Activated CD8-positive, alpha-beta memory T cell treated with anti-CD3 and anti-CD28 coated beads for 1 hour (primary cell): ENCODE measurements around the gene KAZN.

Experiments used
- DNase-seq, 2 donors: peaks; one replicate each; pipeline ENCODE4 v3.0.0-alpha.2; 2020; ENCODE audit warnings: low read depth in 1 of 2; ENCODE audit errors: extremely low read depth in 1 of 2

KAZN gene

DNA sequence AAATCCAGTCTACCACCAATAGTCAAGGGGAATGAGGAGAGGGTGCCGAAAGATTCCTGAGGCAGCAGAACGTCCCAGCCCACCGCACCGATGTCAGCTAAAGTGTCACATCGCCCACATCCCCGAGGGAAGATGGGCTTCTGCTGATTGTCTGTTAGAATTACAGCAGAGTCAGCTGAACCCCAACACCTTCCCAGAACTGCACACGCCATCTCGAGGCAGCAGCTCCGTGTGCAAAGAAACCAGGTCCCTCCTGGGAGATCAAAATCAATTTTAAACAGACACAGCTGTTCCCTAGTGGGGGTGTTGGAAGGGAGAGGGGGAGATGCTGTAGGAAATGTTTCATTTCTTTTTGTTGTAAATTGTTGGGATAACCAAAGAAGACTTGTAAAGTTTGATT is 12.8 kb upstream of the KAZN start:
- DNase-seq = no peak

DNA sequence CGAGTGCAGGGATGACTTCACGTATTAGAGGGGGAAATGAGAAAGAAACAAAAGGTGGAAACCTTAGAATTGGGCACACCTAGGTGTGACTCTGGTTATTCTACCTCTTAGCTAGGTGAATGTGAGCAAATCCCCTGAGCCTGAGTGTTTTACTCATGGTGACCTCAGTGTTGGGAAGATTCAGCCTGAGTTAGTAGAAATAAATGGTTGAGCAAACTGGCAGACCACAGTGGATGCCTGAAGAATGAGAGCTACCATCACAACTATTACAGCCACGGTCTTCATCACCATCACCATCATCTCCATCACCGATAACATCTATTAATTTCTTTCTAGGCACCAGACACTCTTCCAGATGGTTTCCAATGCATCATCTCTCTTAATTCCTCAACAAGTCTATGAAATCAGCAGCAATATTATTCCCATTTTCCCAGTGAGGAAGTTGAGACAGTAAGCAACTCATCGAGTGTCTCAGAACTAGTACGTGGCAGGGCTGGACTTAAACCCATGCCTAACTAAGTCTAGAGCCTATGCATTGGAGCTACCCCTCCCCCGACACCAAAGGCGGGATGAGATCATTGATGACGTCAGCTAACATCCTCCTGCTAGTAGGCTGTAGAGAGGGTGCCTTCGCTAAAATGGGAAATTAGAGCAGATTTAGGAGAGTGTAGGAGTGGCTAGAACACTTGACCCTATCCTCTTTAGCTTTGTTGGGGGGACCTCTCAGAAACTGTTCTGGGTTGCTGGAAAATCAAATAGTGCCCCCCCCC is 7.9 kb upstream of the KAZN start:
- no peak for DNase-seq

DNA sequence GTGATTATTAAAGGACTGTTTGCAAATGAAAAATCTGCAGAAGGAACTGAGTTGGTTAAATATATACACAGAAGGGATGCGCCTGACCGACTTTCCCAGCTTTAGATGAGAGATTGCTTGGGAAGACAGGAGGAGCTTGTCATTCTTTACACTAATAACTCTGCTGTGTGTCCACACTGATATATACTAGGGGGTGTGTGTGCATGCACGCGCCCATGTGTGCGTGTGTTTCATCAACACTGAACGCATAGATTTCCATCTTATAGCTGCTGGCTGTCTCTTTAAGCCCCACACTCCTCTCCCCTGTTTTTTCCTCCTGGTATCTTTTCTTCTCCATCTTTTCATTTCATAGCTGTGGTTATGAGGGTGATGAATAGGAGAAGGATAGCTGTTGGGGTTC is 6.9 kb upstream of the KAZN start:
- DNase-seq = no peak

DNA sequence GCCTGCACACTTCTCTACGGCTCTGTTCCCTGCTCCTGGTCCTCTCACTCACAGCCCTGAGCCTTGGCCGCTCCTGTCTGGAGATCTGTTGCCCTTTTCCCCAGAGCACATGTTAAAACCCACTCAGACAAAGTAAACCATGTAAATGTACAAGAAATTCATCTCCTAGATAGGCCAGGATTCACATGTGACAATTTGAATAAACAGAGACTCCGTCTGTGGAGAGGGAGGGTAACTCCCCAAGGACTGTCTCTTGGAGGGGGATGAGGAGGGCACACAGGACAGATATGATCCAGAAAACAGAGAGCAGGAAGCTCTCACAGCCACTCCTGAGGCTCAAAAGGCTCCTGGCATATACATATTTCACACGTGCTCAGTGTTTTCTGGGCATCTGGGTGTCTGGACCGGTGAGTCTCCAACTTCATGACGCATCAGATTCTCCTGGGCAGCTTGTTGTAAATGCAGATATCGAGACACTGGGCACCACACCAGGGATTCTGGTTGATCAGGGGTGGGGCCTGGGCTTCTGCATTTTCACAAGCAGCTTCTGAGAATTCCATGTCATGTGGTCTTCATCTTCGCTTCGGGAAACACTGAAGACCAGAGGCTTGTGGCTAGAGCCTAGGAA is 6.4 kb upstream of the KAZN start:
- no peak for DNase-seq

DNA sequence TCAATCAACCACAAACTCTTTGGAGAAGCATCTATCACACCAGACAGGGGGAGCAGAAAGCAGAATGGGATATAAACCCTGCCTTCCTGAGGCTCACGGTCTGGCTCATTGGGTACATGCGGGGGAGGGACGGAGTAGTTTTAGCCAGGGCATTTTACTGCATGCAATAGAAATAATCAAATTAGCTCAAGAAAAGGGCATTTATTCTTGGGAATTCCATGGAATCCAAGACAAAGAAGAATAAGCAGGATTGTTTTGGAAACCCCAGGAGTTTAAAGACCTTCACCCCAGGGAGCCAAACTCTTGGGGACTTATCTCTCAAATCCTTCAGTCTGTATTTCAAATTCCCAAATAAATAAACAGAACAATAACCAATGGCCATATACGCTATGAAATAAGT is 5.2 kb upstream of the KAZN start:
- no peak for DNase-seq

DNA sequence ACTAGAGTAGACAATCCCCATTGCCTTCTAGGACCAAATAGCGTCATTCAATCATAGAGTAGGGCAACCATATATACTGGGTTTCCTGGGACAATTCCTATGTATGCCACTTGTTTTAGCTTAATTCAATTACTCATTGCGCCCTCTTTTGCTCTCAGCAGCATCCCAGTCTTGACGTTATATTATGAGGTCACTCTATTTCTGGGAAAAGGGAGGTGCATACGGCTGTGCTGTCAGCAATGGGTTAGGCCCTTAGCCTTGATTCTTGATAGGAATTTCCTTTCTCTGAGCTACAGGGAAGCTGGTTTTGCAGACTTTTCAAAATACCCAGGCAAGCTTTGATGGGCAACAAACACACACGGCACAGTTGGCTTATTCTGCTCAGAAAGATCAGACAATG is 4.4 kb upstream of the KAZN start:
- DNase-seq = no peak

DNA sequence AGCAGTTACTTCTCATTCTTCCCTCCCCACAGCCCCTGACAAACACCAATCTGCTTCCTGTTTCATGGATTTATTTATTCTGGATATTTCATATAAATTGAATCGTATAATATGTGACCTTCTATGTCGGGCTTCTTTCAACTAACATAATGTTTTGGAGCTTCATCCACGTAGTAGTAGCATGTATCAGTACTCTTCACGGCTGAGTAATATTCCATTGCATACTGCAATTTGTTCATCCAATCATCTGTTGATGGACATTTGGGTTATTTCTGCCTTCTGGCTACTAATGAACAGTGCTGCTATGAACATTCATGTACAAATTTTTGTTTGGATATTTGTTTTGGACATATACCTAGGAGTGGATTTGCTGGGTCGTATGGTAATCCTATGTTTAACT is 1.9 kb upstream of the KAZN start:
- DNase-seq = no peak

DNA sequence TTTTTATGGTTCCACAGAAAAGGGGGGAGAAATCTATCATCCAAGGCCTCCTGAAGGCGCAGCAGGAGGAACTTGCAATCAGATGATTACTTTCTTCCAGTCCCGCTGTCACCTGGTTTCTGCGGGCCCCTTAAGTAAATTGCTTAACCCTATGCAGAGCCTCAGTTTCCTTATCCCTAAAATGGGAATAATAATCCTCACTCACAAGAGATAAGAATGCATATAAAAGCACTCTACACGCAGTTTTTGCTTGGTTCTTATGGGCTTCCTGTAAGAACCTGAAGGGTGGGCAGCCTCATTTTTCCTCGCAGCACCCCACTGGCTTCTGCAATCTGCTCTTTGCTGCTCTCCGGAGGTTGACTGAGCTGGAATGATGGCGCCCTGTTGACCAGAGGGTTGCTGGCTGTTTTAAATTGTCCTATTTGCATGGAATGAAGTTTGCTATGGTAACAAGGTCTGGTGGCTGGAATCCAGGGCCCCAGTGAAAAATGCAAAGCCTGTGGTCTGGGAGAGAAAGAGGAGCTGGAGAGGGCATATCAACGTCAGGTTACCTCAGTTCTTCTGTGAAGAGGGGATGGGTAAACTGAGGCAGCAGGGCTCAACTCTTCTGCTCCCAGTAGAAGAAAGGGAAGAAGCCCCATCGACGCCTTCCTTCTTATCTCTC is 1.0 kb upstream of the KAZN start:
- DNase-seq = no peak

DNA sequence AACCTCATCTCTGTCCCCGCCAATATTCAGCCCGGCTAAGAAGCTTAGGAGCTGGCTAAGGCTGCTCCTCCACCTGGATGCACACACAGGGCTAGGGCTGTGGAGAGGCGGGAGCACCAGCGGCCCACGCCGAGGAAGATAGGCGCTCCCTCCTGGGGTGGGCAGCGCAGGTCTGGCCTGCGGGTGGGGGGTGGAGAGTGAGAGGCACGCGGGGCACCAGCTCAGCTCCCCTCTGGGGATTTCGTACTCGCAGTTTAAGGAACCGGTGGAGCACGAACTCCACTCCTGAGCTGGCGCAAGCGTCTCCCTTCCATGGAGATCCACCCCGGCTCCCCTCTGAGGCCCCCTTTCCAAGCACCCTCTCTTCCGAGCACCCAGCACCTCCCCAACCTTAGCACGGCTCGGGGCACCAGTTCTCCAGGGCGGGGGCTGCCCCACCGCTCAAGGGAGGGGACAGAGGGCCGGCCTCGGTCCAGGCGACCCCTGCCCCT is 433 bp upstream of the KAZN start:
- DNase-seq = no peak

DNA sequence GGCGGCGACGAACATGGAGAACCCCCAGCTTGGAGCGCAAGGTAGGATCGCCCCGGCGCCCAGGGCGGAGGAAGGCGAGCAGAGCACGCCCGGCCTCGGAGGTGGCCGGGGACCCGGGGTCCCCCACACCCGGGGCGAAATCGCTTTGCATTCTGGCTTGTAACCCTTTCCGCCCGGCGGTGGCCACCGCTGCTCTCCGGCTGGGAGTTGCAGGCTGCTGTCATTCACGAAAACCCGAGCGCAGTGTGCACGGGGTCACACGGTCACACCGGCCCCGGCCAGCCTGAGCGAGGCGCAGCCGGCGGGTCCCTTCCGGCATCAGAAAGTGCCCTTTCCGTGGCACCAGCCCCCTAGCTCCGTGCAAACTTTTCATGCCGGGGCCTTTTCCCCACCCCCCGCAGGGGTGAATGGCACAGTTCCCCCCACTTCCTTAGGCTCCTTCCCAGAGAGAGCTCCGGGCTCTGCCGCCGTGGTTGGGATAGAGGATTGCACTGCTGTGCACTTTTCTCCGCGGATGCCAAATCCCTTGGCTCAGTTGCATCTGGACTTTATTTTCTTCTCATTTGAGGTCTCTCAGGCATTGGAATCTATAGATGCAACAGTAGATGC is 802 bp downstream of the KAZN start:
- no peak for DNase-seq

DNA sequence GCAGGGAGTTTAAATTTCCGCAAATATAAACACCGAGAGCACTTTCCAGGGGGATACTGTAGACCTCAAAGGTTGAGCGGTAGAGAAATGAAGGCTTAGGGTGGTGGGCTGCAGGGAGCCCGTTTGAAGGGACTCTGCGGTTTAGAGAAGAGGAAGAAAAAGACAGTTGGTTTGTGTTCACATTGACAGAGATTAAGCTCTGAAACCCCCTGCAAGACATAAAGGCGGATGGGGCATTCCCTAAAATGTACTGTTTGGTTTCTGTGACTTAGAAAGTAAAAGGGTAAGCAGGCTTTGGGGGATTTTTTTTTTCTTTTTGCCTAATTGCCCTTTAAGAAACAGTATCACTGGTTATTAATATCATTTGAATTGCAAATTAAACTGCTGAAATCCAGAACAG is 1.3 kb downstream of the KAZN start:
- DNase-seq = no peak

DNA sequence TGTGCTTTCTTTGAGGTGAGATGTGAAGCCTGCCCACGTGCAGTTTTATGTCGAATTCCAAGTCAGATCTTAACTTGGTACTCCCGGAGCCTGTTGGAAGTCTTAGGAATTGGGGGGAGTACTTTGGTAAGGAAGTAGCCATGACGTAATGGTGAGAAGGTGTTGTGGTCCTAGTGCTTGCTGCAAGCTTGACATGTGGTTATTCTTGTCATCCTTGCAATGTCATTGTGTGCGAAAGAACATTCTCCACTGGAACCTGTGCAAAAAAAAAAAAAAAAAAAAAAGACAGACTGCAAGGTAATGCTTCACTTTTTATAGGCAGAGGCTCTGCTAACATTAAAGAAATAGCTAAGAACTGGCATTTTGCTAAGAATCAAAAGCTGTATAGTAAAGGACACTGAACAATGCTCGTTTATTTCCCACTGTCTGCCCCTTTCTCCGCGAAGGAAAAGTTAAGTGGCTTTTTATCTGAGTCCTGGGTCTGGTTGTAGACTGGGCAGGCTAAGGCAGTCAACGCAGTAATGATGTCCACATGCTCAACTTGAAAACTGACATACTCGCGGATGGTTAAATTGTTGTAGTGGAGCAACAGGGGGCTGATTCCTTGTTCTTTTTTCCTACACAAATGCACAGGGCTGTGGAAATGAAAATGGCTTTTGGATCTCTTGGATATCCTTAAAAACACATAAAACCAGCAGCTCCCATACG is 2.1 kb downstream of the KAZN start:
- DNase-seq = no peak

DNA sequence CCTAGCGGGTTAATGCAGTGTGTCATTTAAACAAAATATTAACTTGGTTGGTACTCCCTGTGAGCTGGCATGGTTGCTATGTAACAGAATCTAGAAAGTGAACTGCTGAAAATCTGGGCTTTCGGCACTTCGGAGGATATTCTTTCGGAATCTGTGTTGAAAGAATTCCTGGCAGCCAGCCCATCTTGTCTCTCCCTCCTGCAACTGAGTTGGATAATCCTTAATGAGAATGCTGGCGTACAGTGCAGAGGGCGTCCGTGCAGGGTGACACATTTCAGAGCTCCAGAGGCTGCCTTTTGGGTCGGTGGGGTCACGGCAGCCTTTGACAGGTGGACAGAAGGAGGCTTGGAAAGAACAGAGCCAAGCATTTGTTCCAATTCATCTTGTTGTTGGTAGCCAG is 3.7 kb downstream of the KAZN start:
- DNase-seq = no peak

DNA sequence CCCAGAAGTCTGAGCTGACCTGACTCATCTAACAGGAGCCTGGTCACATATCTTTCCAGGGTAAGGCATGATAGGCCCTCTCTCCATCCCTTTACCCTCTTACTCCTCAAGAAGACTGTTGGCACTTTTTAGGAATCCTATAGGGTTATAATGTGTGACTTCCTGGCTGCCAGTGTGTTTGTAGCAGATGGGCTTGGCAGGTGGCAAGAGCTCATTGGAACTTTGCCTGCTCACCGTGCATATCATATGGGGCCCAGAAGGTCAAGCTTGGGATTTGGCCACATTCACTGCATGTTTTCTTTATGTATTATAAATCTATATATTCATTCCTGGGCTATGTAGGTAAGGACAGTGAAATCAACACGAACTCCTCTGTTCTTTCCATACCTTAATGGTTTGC is 5.2 kb downstream of the KAZN start:
- DNase-seq = no peak

DNA sequence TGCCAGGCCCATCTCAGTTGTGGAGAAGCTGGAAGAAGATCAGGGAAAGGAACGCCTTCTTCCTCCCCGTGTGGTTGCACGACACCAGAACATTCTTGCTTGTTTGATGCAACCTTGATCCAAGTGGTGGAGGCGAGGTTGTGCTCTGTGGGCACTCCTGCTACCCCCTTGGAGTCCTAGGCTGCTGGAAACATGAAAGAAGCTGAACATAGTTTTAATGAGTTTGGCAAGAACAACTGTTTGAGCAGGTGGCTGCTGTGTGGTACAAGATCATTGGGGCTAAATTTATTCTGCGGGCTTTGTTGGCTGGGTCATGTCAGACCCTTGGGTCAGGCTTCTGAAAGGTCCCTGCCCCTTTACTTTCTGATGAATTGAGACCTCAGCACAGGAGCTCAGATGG is 5.9 kb downstream of the KAZN start:
- no peak for DNase-seq

DNA sequence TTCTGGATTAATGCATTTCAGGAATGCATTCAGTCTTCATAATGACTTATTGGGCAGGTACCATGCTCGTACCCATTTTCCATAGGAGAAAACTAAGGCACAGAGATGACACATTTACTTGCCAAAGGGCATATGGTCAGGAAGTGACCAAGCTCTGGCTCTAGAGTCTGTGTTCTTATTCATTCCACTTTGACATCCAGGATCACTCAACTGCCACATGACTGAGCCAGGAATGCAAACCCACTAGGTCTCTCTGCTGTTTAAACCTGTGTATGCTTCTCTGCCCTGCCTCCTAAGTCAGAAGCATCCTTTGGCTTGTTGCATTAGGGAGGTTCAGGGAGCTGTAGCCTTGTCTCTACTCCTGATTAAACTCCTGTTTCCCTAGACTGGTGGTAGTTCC is 7.5 kb downstream of the KAZN start:
- no peak for DNase-seq

DNA sequence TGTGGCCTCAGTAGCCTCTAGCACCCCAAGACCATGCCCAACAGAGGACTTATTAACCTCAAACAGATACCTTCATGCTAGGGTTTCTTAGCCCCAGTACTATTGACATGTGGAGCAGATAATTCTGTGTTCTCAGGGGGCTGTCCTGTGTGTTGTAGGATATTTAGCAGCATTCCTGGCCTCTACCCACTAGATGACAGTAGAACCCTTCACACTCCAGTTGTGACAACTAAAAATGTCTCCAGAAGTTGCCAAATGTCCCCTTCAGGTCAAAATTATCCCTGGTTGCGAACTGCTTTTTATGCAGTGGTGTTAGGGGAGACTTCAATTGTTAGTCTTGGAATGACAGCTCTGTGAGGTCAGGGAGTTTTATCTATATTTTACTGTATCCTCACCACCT is 8.1 kb downstream of the KAZN start:
- no peak for DNase-seq

DNA sequence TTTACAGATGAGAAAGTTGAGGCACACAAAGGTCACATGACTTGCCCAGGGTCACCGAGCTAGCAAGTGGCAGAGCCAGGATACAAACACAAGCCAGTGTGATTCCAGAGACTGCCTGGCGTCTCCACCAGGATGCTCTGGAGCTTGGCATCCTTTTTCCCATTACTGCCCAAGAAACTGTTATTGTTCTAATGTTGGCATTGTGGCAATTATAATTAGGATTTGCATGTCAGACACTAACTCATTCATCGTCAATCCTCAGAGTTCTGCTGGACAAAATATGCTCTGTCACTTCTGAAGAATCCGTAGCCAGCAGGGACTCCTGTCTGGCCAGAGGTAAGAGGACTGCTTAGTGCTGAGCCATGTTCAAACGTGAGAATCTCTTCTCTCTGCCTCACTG is 8.8 kb downstream of the KAZN start:
- DNase-seq = no peak

DNA sequence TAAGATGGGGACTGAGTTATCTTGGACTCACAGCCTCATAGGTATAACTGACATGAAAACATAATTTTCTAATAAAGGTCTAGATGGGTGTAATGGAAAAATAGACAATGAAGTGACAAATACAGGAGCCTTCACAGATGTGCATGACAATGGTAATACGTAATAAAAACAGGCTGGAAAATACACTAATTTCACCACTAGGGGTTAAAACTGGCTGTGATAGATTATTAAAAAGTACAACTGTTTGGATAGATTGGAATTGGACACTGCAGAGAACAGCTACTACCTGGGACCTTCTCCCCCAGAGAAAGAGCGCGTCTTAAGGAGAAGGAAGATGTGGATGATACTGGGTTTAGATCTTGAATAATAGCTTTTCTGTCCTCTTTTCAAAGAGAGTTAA is 9.8 kb downstream of the KAZN start:
- no peak for DNase-seq

DNA sequence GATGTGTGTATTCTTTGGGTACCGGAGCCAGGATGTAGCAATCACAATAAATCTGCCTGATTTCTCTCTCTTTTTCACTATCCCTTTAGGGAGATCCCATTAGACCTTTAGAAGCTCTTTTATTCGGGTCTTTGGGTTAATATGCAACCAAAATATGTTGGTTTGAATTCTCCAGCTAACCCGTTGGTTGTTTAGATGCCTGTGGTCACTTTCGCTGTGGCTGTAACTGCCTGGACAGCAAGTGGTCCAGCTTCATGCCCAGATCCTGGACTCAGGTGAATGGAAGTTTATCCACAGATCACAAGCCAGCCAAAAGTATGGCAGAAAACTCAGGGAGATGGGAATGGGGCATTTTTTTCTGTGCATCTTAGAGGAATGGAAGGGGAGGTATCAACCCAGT is 12.3 kb downstream of the KAZN start:
- DNase-seq = no peak

DNA sequence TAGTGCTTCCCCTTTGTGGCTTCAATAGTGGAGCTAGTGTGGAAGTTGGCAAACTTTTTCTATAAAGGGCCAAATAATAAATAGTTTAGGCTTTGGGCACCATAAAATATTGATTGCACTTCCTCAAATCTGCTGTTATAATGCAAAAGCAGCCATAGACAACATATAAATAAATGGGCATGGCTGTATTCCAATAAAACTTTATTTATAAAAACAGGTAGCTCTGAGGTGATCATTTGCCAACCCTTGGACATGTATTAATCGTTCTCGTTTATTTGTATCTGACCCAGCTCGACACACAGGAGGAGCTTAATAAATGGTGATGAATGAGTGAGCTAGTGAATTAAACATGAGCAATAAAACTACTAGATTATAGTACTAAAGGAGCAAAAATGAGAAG is 13.3 kb downstream of the KAZN start:
- DNase-seq = no peak
